Hematopoietic multipotent progenitor cell treated with erythropoietin and hydrocortisone succinate and interleukin-3 and kit ligand, for 15 days (in vitro differentiated cells): ENCODE measurements around the gene ME3.
"Not testable (repeated sequence)": the region's sequence is repeated elsewhere in the genome, so short reads cannot be mapped to it uniquely, and the experiment has no call there.

Source experiments
- DNase-seq: peaks from one replicate; pipeline ENCODE4 v3.0.0-alpha.2; 2015; ENCODE audit warnings: low spot score

ME3 gene

DNA sequence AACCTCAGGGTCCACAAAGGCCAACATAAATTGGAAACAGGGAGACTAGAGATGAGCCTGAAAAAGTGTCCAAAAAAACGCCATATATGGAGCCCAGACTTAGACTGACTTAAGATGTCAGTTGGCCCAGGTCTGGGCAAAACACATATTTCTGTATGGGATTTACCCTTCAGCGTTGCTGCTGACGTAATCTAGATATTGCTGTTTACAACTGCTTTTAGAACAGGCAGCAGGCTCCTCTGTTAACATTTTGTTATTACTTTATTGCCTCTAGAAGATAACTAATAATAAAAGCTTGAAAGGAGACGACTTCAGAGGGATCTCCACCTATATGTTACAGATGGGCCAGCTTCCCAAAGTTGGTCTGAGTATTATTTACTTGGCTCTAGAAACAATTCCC, 8.7 kb downstream of the ME3 start:
- no peak for DNase-seq

GRCh38 chr11:86663291-86663690, 9.1 kb downstream of the ME3 start:
- no peak for DNase-seq

DNA sequence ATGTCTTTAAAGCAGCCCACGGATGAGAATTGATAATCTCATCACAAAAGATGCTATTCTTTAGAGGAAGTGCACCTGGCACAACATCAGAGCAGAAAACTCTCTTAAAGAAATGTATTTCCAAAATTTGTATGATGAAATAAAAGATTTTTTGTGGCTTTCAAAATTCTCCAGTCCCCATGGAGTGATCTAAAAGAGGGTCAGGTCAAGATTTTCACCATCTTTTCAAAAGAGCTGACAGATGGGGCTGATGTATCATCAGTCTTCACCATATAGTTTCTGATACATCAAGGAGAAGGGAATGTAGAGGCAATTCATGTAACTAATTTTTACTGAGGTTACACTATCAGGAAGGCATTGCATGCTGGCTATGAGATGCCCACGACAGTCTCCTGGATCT, 11.7 kb downstream of the ME3 start:
- no peak for DNase-seq

DNA sequence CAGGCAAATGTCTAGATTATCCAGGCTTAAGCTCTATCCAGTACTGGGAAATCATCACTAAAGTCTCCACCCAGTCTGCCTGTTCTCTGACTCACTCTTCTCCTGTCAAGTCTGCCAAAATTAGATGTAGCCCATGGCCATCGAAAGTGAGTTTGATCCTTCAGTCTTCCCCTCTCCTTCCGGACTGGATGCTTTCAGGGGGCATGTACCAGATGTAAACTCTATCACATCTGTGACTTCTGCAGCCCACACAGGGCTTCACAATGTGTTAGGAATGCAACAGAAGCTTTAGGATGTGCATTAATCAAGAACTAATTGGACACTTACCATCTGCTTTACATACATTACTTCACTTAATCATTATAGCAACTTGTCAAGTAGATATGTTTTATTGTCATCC, 12.3 kb downstream of the ME3 start:
- DNase-seq, result no peak

GRCh38 chr11:86658534-86658933, 13.9 kb downstream of the ME3 start:
- DNase-seq, result no peak

DNA sequence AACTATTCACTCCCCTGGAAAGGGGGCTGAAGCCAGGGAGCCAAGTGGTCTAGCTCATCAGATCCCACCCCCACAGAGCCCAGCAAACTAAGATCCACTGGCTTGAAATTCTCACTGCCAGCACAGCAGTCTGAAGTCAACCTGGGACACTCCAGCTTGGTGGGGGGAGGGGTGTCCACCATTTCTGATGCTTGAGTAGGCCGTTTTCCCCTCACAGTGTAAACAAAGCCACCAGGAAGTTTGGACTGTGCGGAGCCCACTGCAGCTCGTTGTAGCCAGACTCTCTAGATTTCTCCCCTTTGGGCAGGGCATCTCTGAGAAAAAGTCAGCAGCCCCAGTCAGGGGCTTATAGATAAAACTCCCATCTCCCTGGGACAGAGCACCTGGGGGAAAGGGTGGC, 27.2 kb downstream of the ME3 start:
- not testable (repeated sequence) for DNase-seq

GRCh38 chr11:86644291-86644690, 28.1 kb downstream of the ME3 start:
- no peak for DNase-seq

GRCh38 chr11:86641537-86642261, 30.7 kb downstream of the ME3 start:
- no peak for DNase-seq

DNA sequence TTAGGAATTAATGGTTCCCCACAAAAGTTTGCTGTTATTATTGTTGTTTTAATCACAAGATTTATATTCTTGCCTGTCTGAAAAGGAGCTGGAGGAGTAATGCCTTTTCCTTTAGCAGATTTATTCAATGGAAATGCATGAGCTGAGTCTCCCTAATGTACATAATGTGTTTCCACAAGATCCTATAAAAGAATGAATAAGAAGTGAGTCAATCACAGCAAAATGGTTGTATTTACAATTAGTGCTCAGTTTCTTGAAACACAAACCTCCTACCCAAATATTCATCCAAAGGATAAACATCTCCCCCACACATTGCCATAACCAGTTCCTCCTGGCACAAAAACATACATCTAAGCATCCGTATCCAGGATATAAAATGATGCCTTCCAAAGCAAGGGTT, 33.3 kb downstream of the ME3 start:
- no peak for DNase-seq

- DNase-seq, result no peak
These were observed 33.7 kb downstream of the ME3 start for GRCh38 chr11:86638673-86639072.

- DNase-seq, result no peak
These were observed 34.4 kb downstream of the ME3 start for GRCh38 chr11:86637988-86638387.

- DNase-seq, result no peak
These were observed 36.1 kb downstream of the ME3 start for GRCh38 chr11:86636275-86636674.

- DNase-seq, result no peak
These were observed 39.7 kb downstream of the ME3 start for GRCh38 chr11:86632499-86633269.

- DNase-seq, result no peak
These were observed 42.0 kb downstream of the ME3 start for GRCh38 chr11:86630229-86630981.

- no peak for DNase-seq
These were observed 43.2 kb downstream of the ME3 start for GRCh38 chr11:86629045-86629706.

DNA sequence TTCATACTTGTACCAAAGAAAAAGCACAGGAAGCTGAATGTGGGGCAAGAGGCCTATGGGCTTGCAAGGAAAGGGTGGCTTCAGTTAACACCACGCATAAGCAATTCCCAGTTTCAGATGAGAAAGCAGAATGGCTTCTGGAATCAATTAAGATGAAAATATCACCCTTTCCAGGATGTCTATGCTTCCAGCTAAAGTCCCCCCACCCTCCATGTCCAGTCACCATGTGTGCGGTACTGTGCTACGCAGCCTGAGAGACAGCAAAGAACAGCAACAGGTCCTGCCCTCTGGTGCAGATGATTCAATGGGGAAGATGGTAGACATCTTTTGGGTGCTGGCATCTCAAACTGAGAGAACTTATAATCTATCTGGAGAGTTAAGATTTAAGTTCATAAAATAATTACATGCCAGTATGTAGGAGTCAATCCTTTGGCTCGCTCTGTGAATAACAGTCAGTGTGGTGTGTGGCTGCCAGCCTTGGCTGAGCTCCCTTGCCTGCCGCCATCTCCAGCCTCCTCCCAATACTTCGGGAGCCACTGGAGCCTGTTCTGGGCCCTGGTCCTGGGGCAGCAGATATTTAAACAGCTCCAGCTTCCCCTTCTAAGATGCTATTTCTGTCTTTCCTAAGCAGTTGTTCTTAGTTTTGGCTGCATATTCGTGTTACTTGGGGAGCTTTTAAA, 44.5 kb downstream of the ME3 start:
- no peak for DNase-seq

- no peak for DNase-seq
These were observed 46.4 kb downstream of the ME3 start for GRCh38 chr11:86625981-86626380.

DNA sequence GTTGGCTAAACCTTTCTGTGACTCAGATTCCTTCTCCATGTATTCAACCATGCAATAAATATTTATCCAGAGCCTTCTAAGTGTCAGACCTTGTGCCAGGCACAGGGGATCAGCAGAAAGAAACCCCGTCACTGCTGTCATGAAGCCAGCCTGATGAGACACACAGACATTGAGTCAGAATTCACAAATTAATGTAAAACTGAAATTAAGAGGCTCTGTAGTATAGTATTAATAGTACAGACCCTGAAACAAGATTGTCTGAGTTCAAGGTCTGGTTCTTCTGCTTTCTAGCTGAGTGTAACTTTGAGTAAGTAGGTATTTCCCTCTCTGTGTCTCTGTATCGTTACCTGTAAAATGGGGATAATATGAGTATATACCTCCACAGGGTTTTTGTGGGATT, 46.9 kb downstream of the ME3 start:
- DNase-seq, result no peak

DNA sequence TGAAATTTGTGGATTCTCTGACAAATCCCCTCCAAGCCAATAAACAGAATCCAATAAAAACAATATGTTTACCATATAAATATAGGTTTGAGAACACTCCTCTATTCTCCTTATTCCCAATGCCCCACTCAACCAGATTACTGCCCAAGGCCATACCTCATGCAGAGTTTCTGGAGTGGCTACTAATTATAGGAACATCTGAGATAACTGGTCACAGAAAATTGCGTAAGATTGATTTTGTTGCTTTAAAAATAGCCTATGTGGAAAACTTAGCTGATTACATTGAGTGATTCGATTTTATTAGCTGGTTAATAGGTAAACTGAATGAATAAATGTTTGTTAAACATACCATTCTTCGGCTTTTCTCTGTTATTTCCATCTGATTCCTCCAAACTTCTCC, 48.0 kb downstream of the ME3 start:
- DNase-seq, result no peak

DNA sequence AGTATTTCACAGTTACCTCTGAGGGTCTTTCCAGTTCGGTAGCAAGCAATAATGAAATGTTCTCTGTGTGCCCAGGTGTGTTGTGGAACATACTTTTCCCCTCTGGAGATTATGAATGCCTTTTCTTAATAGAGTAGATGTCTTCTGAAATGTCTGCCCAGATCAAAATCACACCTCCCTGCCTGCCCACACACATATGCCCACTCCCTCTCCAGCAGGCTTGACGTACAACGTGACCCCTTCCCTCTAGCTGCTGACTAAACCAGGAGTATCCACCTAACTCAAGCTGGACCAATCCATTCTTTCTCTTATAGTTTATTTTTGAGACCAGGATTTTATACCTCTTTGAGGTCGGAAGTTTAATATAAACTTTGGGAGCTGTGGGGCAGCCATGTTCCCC, 48.7 kb downstream of the ME3 start:
- DNase-seq, result no peak

DNA sequence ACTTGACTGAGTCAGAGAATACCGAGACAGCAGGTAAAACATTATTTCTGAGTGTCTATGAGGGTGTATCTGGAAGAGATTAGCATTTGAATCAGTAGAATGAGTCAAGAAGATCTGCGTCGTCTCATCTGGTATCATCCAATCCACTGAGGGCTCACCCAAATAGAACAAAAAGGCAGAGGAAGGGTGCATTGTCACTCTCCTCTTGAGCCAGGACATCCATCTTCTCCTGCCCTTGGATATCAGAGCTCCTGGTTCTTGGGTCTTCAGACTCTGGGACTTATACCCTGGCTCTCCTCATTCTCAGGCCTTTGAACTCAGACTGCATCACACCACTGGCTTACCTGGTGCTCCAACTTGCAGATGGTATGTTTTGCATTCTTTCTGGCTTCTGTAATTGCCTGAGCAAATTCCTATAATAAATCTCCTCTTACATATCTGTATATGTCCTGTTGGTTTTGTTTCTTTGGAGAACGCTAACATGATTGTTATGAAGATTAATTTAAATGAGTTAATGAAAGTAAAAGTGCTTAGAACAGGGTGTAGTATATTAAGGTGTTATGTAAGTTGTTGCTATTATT, 49.3 kb downstream of the ME3 start:
- no peak for DNase-seq

GRCh38 chr11:86621854-86622253, 50.6 kb downstream of the ME3 start:
- DNase-seq, result no peak
